H1 (cell line): ENCODE measurements around the gene AOPEP. TPM values are rescaled to one million over a fixed set of nuclear protein-coding genes. Genes with fewer than 3 reads are reported as not detected.

ENCODE experiments used
- CTCF ChIA-PET: fragments of 300-600 bp; sonication (Branson Sonifier 250); formaldehyde crosslinking; loops from one replicate; lab custom pipeline; 2021; ENCODE audit not compliant: partially characterized antibody; lab: Charles Lee
- POLR2A ChIA-PET: fragments of 300-600 bp; sonication (Branson Sonifier 250); formaldehyde crosslinking; loops from one replicate; lab custom pipeline; 2021; ENCODE audit warnings: inconsistent platforms; ENCODE audit not compliant: partially characterized antibody; lab: Charles Lee
- DNase-seq, 2 experiments: peaks; one replicate each; pipeline versions ENCODE4 v3.0.0 to v3.0.0-alpha.2; 2010 to 2022; ENCODE audit warnings: low spot score in 2 of 2, low read depth in 1 of 2, mixed read lengths in 1 of 2
- FAIRE-seq: peaks from 2 replicates; lab custom pipeline; 2011; peaks lifted over from hg19 to GRCh38; lab: Jason Lieb, UNC
- H2AFZ ChIP-seq: 2 replicates; pipeline ENCODE4 v1.8.1; 2012; ENCODE audit warnings: low read length, inconsistent platforms
- H2AK5ac ChIP-seq: 2 replicates; pipeline ENCODE4 v1.6.1; 2013; ENCODE audit warnings: low read depth, low read length
- H2BK120ac ChIP-seq: replicated peaks from 2 replicates; pipeline ENCODE3; 2013; ENCODE audit warnings: low read depth, low read length, inconsistent platforms
- H2BK12ac ChIP-seq: 2 replicates; pipeline ENCODE4 v1.6.1; 2013; ENCODE audit warnings: low read depth, low read length
- H2BK15ac ChIP-seq: 2 replicates; pipeline ENCODE4 v1.6.1; 2013; ENCODE audit warnings: low read length
- H2BK20ac ChIP-seq: 2 replicates; pipeline ENCODE4 v1.6.1; 2013; ENCODE audit warnings: low read length
- H2BK5ac ChIP-seq: 2 replicates; pipeline ENCODE4 v1.6.1; 2013; ENCODE audit warnings: low read depth, low read length
- H3K14ac ChIP-seq: 2 replicates; pipeline ENCODE4 v1.6.1; 2013; ENCODE audit warnings: inconsistent platforms; ENCODE audit not compliant: insufficient read length
- H3K18ac ChIP-seq: 2 replicates; pipeline ENCODE4 v1.6.1; 2013; ENCODE audit warnings: low read length; ENCODE audit errors: extremely low read depth
- H3K23ac ChIP-seq: 2 replicates; pipeline ENCODE4 v1.6.1; 2013; ENCODE audit warnings: inconsistent platforms; ENCODE audit not compliant: insufficient read length
- H3K23me2 ChIP-seq: 2 replicates; pipeline ENCODE4 v1.6.1; 2013; ENCODE audit warnings: low read depth, low read length
- H3K27ac ChIP-seq: 2 replicates; pipeline ENCODE4 v1.6.1; 2011; ENCODE audit warnings: low read depth, low read length, inconsistent platforms
- H3K27me3 ChIP-seq, 4 experiments: replicated peaks in 1 of 4; 1 replicate in 1 of 4; 2 replicates in 3 of 4; pipeline versions ENCODE4 v1.6.1 to v1.8.1; 2011 to 2013; ENCODE audit warnings: low read length in 3 of 4, mild to moderate bottlenecking in 3 of 4, inconsistent platforms in 2 of 4, mixed read lengths in 2 of 4, moderate library complexity in 1 of 4; ENCODE audit not compliant: control insufficient read depth in 3 of 4, insufficient read depth in 3 of 4; ENCODE audit errors: extremely low read depth in 1 of 4
- H3K36me3 ChIP-seq, 4 experiments: 2 replicates each; pipeline versions ENCODE4 v1.6.1 to v1.8.1; 2011 to 2013; ENCODE audit warnings: mild to moderate bottlenecking in 4 of 4, low read length in 3 of 4, moderate library complexity in 2 of 4, control low read depth in 1 of 4, inconsistent platforms in 1 of 4; ENCODE audit not compliant: insufficient read depth in 4 of 4, control insufficient read depth in 2 of 4
- H3K4ac ChIP-seq: replicated peaks from 2 replicates; pipeline ENCODE3; 2013; ENCODE audit warnings: low read length, low read depth, mixed read lengths, inconsistent platforms; ENCODE audit not compliant: insufficient read length
- H3K4me1 ChIP-seq, 4 experiments: replicated peaks in 1 of 4; 1 replicate in 1 of 4; 2 replicates in 3 of 4; pipeline versions ENCODE4 v1.6.1 to v1.8.1; 2011 to 2013; ENCODE audit warnings: low read length in 3 of 4, inconsistent platforms in 2 of 4, mixed read lengths in 1 of 4; ENCODE audit not compliant: insufficient read depth in 4 of 4, control insufficient read depth in 3 of 4
- H3K4me2 ChIP-seq, 2 experiments: 2 replicates each; pipeline versions ENCODE4 v1.6.1 to v1.8.1; 2011 to 2013; ENCODE audit warnings: low read depth in 2 of 2, low read length in 2 of 2, control low read depth in 1 of 2, inconsistent platforms in 1 of 2, mild to moderate bottlenecking in 1 of 2; ENCODE audit not compliant: insufficient read depth in 1 of 2
- H3K4me3 ChIP-seq, 4 experiments: fragments of 200-600, 300-600 bp in 1 of 4; sonication (generic), shearing (Covaris generic), sonication (Bioruptor Twin) in 1 of 4; 2 replicates each; pipeline versions ENCODE4 v1.5.1 to v1.8.1; 2011 to 2016; ENCODE audit warnings: low read length in 4 of 4, low read depth in 3 of 4, control low read depth in 2 of 4, inconsistent platforms in 2 of 4, mild to moderate bottlenecking in 2 of 4, mixed read lengths in 1 of 4, moderate library complexity in 1 of 4; ENCODE audit not compliant: insufficient read depth in 2 of 4; ENCODE audit errors: extremely low read depth in 1 of 4
- H3K56ac ChIP-seq: replicated peaks from 2 replicates; pipeline ENCODE3; 2013; ENCODE audit warnings: low read depth, mild to moderate bottlenecking, mixed read lengths, low read length, inconsistent platforms; ENCODE audit not compliant: insufficient read length
- H3K79me1 ChIP-seq: 2 replicates; pipeline ENCODE4 v1.6.1; 2013; ENCODE audit warnings: low read depth, low read length, control low read depth
- H3K79me2 ChIP-seq, 2 experiments: 2 replicates each; pipeline versions ENCODE4 v1.6.1 to v1.8.1; 2012 to 2013; ENCODE audit warnings: low read length in 2 of 2, mild to moderate bottlenecking in 2 of 2, inconsistent platforms in 1 of 2; ENCODE audit not compliant: insufficient read depth in 2 of 2, control insufficient read depth in 1 of 2
- H3K9ac ChIP-seq, 4 experiments: replicated peaks in 1 of 4; 1 replicate in 1 of 4; 2 replicates in 3 of 4; pipeline versions ENCODE4 v1.6.1 to v1.8.1; 2011 to 2013; ENCODE audit warnings: low read depth in 3 of 4, low read length in 3 of 4, control low read depth in 2 of 4, mild to moderate bottlenecking in 2 of 4, moderate library complexity in 2 of 4, inconsistent platforms in 1 of 4; ENCODE audit errors: extremely low read depth in 1 of 4
- H3K9me3 ChIP-seq, 2 experiments: 2 replicates each; pipeline versions ENCODE4 v1.6.1 to v1.8.1; 2012 to 2013; ENCODE audit warnings: mild to moderate bottlenecking in 2 of 2, moderate library complexity in 2 of 2, control low read depth in 1 of 2, inconsistent platforms in 1 of 2, low read depth in 1 of 2, low read length in 1 of 2, mixed read lengths in 1 of 2; ENCODE audit not compliant: insufficient read depth in 2 of 2
- H4K20me1 ChIP-seq, 2 experiments: replicated peaks in 1 of 2; 2 replicates each; pipeline versions ENCODE3 to v1.8.1; 2011 to 2013; ENCODE audit warnings: inconsistent platforms in 2 of 2, low read length in 2 of 2, mild to moderate bottlenecking in 1 of 2; ENCODE audit not compliant: insufficient read depth in 2 of 2, control insufficient read depth in 1 of 2
- H4K5ac ChIP-seq: 2 replicates; pipeline ENCODE4 v1.6.1; 2013; ENCODE audit warnings: low read length, low read depth, mixed read lengths, inconsistent platforms; ENCODE audit not compliant: insufficient read length
- H4K8ac ChIP-seq: 2 replicates; pipeline ENCODE4 v1.8.0; 2013; ENCODE audit warnings: mild to moderate bottlenecking, moderate library complexity, low read length, inconsistent platforms; ENCODE audit not compliant: insufficient read depth; ENCODE audit errors: extremely low read depth
- H4K91ac ChIP-seq: replicated peaks from 2 replicates; pipeline ENCODE3; 2013; ENCODE audit warnings: low read length, mixed read lengths, inconsistent platforms; ENCODE audit not compliant: insufficient read length
- CHD1 ChIP-seq: IDR thresholded peaks from 2 replicates; pipeline ENCODE4 v1.6.1; 2012; ENCODE audit warnings: low read depth, low read length, improper control_type of control experiment
- FOSL1 ChIP-seq: IDR thresholded peaks from 2 replicates; pipeline ENCODE4 v1.6.1; 2011; ENCODE audit warnings: mild to moderate bottlenecking, low read depth, low read length, moderate library complexity; ENCODE audit not compliant: insufficient read depth
- GABPA ChIP-seq: IDR thresholded peaks from 2 replicates; pipeline ENCODE4 v1.6.1; 2011; ENCODE audit warnings: mild to moderate bottlenecking, low read length, moderate library complexity, borderline replicate concordance; ENCODE audit not compliant: insufficient read depth
- POU5F1 ChIP-seq: IDR thresholded peaks from 2 replicates; pipeline ENCODE4 v1.6.1; 2011; ENCODE audit warnings: low read depth, mild to moderate bottlenecking, low read length, moderate library complexity
- SP4 ChIP-seq: IDR thresholded peaks from 2 replicates; pipeline ENCODE4 v1.6.1; 2012; ENCODE audit warnings: low read length, inconsistent platforms
- SRF ChIP-seq: IDR thresholded peaks from 2 replicates; pipeline ENCODE4 v1.6.1; 2011; ENCODE audit warnings: mild to moderate bottlenecking, low read depth, low read length, moderate library complexity
- TBP ChIP-seq: IDR thresholded peaks from 2 replicates; pipeline ENCODE4 v1.6.1; 2011; ENCODE audit warnings: low read depth, low read length, improper control_type of control experiment
- ZNF274 ChIP-seq: IDR thresholded peaks from 2 replicates; pipeline ENCODE4 v1.7.0; 2012; ENCODE audit warnings: low read length, borderline replicate concordance; ENCODE audit errors: extremely low read depth
- WGBS, 2 experiments: shearing (Covaris generic) in 1 of 2; methylation state at CpG; one replicate each; pipeline versions ENCODE4 v1.1.6 to v1.1.7; 2013 to 2015; ENCODE audit warnings: low lambda C conversion rate in 2 of 2, mixed read lengths in 2 of 2, inconsistent platforms in 1 of 2, low coverage in 1 of 2, missing lambda C conversion rate in 1 of 2; ENCODE audit not compliant: insufficient replicate concordance in 2 of 2, insufficient coverage in 1 of 2, insufficient read length in 1 of 2; ENCODE audit errors: extremely low coverage in 1 of 2, missing lambda C conversion rate in 1 of 2; 5-methylcytosine and 5-hydroxymethylcytosine counted together
- polyA plus RNA-seq, 7 experiments: library from polyadenylated mRNA; depleted of rRNA in 3 of 7; stranded (reverse) in 5 of 7; unstranded in 2 of 7; fragments of >200 nt in 5 of 7; fragments of 200-250 nt in 2 of 7; gene quantifications; 1 replicate in 5 of 7; 2 replicates in 1 of 7; 4 replicates in 1 of 7; pipeline versions ENCODE4 v1.2.1 to v1.2.3, GENCODE V29; 2011 to 2013; ENCODE audit warnings: missing spikeins in 2 of 7, mixed read lengths in 2 of 7
- total RNA-seq: library from RNA; stranded (reverse); fragmentation: NEBNext Ultra II Directional; extraction: Animal tissue kit (Norgen Biotek cat#: 25700); gene quantifications from 2 replicates; pipeline ENCODE4 v1.2.1, GENCODE V29; 2021
- TF ChIP-seq, protein P1 (sequence below): IDR thresholded peaks from 2 replicates; pipeline ENCODE4 v1.6.1; 2012; ENCODE audit warnings: low read length, inconsistent platforms

AOPEP gene
- total and polyA plus RNA-seq, 2 of the 8 experiments (the other 6 are each of a cell fraction or from before 2014, with no cell fraction given) = 6.1 to 14.3 TPM

GRCh38 chr9:95079461-95079860, 353.0 kb downstream of the AOPEP start:
- Histone ChIP-seq H3K79me2 (no peaks in the 10 kb centered on the region), H2BK12ac (no peak overlapping the region)
- CTCF ChIA-PET = interaction anchor here (2.0 to 3.8 kb wide), 2 partner anchors 11 to 16 kb away, joined by 4 to 20 read pairs; no protein-coding TSS in a partner anchor
- TF ChIP-seq FOSL1 = no peak
- TF ChIP-seq SP4 = no peak
- TF ChIP-seq SRF = no peak
- TF ChIP-seq GABPA = no peak
- no peak for TF ChIP-seq POU5F1
- TF ChIP-seq TBP = no peak
- no peak for TF ChIP-seq CHD1
- no peak for TF ChIP-seq ZNF274
- TF ChIP-seq, protein P1, sequence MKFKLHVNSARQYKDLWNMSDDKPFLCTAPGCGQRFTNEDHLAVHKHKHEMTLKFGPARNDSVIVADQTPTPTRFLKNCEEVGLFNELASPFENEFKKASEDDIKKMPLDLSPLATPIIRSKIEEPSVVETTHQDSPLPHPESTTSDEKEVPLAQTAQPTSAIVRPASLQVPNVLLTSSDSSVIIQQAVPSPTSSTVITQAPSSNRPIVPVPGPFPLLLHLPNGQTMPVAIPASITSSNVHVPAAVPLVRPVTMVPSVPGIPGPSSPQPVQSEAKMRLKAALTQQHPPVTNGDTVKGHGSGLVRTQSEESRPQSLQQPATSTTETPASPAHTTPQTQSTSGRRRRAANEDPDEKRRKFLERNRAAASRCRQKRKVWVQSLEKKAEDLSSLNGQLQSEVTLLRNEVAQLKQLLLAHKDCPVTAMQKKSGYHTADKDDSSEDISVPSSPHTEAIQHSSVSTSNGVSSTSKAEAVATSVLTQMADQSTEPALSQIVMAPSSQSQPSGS = no peak
- TF ChIP-seq, all 59 proteins: peak for 0
- DNase-seq (no peak), FAIRE-seq (no peak)
- H4K91ac ChIP-seq = no peak overlapping the region
- H3K79me1 ChIP-seq = no peaks in the 10 kb centered on the region; the same call in 1 of the 2 replicates
- no peak overlapping the region for H3K4me2 ChIP-seq
- peaks cover 2% of the 10 kb centered on the region; the same call in 1 of the 2 replicates for H3K23me2 ChIP-seq
- peaks cover 0 to 9% (median 2%) of the 10 kb centered on the region in 4 experiments; a peak in 3 of 7 replicates for H3K4me1 ChIP-seq
- no peak overlapping the region for H4K5ac ChIP-seq
- H3K56ac ChIP-seq = no peak overlapping the region
- no peak overlapping the region for H2BK5ac ChIP-seq
- no peak overlapping the region for H2BK20ac ChIP-seq
- H2AK5ac ChIP-seq = no peak overlapping the region
- 84% methylated on average over 10 of the region's 10 CpGs; no CpG with 5 or more reads in 1 of the 2 experiments for WGBS, 2 experiments
- H3K27me3 ChIP-seq = no peaks in the 10 kb centered on the region
- peaks cover 0 to 7% of the 10 kb centered on the region in 2 experiments for H4K20me1 ChIP-seq
- H3K27ac ChIP-seq = no peak overlapping the region
- no peak overlapping the region for H3K14ac ChIP-seq
- H3K9ac ChIP-seq = no peak overlapping the region
- H3K18ac ChIP-seq = no peak overlapping the region
- no peaks in the 10 kb centered on the region for H3K9me3 ChIP-seq
- no peak overlapping the region for H4K8ac ChIP-seq
- H3K36me3 ChIP-seq = peaks cover 0 to 6% (median 0%) of the 10 kb centered on the region in 4 experiments; a peak in 1 of 8 replicates
- H2AFZ ChIP-seq = no peak overlapping the region
- no peak overlapping the region for H2BK15ac ChIP-seq
- POLR2A ChIA-PET = no interaction called here
- no peak overlapping the region for H3K4ac ChIP-seq
- no peak overlapping the region for H2BK120ac ChIP-seq
- H3K4me3 ChIP-seq = no peak overlapping the region
- no peak overlapping the region for H3K23ac ChIP-seq
